CD4-positive, alpha-beta T cell treated with Interferon alpha-2 for 1 hour (primary cell): ENCODE measurements around the gene QSOX2.

Experiments
- DNase-seq, 2 donors: peaks; one replicate each; pipeline ENCODE4 v3.0.0-alpha.2; 2020 to 2022

QSOX2 gene

GRCh38 chr9:136233868-136234267 lies 11.7 kb downstream of the QSOX2 start:
- no peak for DNase-seq

- no peak for DNase-seq
Measured at GRCh38 chr9:136233411-136233810, 12.2 kb downstream of the QSOX2 start.

GRCh38 chr9:136232969-136233368 lies 12.6 kb downstream of the QSOX2 start:
- no peak for DNase-seq

- DNase-seq: peak; percentile 44 to 57
Measured at GRCh38 chr9:136231478-136232297, 13.9 kb downstream of the QSOX2 start.

GRCh38 chr9:136230773-136231172 lies 14.8 kb downstream of the QSOX2 start:
- no peak for DNase-seq

- no peak for DNase-seq
Measured at GRCh38 chr9:136230365-136230764, 15.2 kb downstream of the QSOX2 start.

- DNase-seq: no peak
Measured at GRCh38 chr9:136229096-136230065, 16.2 kb downstream of the QSOX2 start.

GRCh38 chr9:136228107-136228875 lies 17.3 kb downstream of the QSOX2 start:
- no peak for DNase-seq

GRCh38 chr9:136226680-136227407 lies 18.8 kb downstream of the QSOX2 start:
- no peak for DNase-seq

- DNase-seq: peak; percentile 74 to 75
Measured at GRCh38 chr9:136225748-136226679, 19.6 kb downstream of the QSOX2 start.

GRCh38 chr9:136225366-136225747 lies 20.3 kb downstream of the QSOX2 start:
- DNase-seq: peak; percentile 39 to 59

GRCh38 chr9:136223871-136224640 lies 21.6 kb downstream of the QSOX2 start:
- DNase-seq: no peak

GRCh38 chr9:136222906-136223285 lies 22.7 kb downstream of the QSOX2 start:
- no peak for DNase-seq

GRCh38 chr9:136222166-136222905 lies 23.3 kb downstream of the QSOX2 start:
- no peak for DNase-seq

- peak in 1 of 2 donors; percentile 43 for DNase-seq
Measured at GRCh38 chr9:136220017-136220729, 25.4 kb downstream of the QSOX2 start.

GRCh38 chr9:136219276-136219675 lies 26.3 kb downstream of the QSOX2 start:
- DNase-seq: no peak

GRCh38 chr9:136218673-136219072 lies 26.9 kb downstream of the QSOX2 start:
- no peak for DNase-seq

- no peak for DNase-seq
Measured at GRCh38 chr9:136218271-136218670, 27.3 kb downstream of the QSOX2 start.
